Liver (tissue), 9 donors: ENCODE measurements around the gene MEN1. TPM values are rescaled to one million over a fixed set of nuclear protein-coding genes. Genes with fewer than 3 reads are reported as not detected.

Experiments used
- DNase-seq: peaks from one replicate; pipeline ENCODE4 v3.0.0-alpha.2; 2017; ENCODE audit warnings: low spot score
- H3K27ac ChIP-seq, 2 donors: one replicate each; pipeline ENCODE4 v1.7.0; 2013; ENCODE audit warnings: inconsistent platforms in 2 of 2, low read length in 2 of 2, control low read depth in 1 of 2, low read depth in 1 of 2, mild to moderate bottlenecking in 1 of 2
- H3K27me3 ChIP-seq, 4 donors: one replicate each; pipeline versions ENCODE4 v1.6.1 to v1.7.0; 2013; ENCODE audit warnings: low read length in 3 of 4, inconsistent platforms in 1 of 4, mild to moderate bottlenecking in 1 of 4, moderate library complexity in 1 of 4; ENCODE audit not compliant: control insufficient read depth in 4 of 4, insufficient read depth in 4 of 4
- H3K36me3 ChIP-seq, 4 donors: one replicate each; pipeline versions ENCODE4 v1.6.1 to v1.7.0; 2013; ENCODE audit warnings: low read length in 3 of 4, mild to moderate bottlenecking in 3 of 4, low read depth in 1 of 4, moderate library complexity in 1 of 4; ENCODE audit not compliant: control insufficient read depth in 4 of 4, insufficient read depth in 3 of 4
- H3K4me1 ChIP-seq, 4 donors: one replicate each; pipeline versions ENCODE4 v1.6.1 to v1.7.0; 2013; ENCODE audit warnings: low read length in 3 of 4, mild to moderate bottlenecking in 3 of 4, moderate library complexity in 1 of 4; ENCODE audit not compliant: control insufficient read depth in 4 of 4, insufficient read depth in 4 of 4
- H3K4me3 ChIP-seq, 3 donors: one replicate each; pipeline versions ENCODE4 v1.6.1 to v1.7.0; 2013; ENCODE audit warnings: low read length in 3 of 3, control low read depth in 1 of 3, low read depth in 1 of 3, mild to moderate bottlenecking in 1 of 3
- H3K9ac ChIP-seq, 2 donors: one replicate each; pipeline ENCODE4 v1.7.0; 2013; ENCODE audit warnings: low read length in 2 of 2, mild to moderate bottlenecking in 2 of 2, moderate library complexity in 2 of 2, control low read depth in 1 of 2, low read depth in 1 of 2
- H3K9me3 ChIP-seq, 4 donors: one replicate each; pipeline versions ENCODE4 v1.6.1 to v1.7.0; 2013; ENCODE audit warnings: low read length in 3 of 4; ENCODE audit not compliant: control insufficient read depth in 4 of 4
- EGR1 ChIP-seq, 2 donors: IDR thresholded peaks; 2 replicates each; pipeline ENCODE4 v1.6.1; 2016 to 2018; ENCODE audit warnings: antibody characterized with exemption in 2 of 2, low read depth in 2 of 2
- FOXA1 ChIP-seq: IDR thresholded peaks from 2 replicates; pipeline ENCODE4 v1.6.1; 2016; ENCODE audit warnings: antibody characterized with exemption
- FOXA2 ChIP-seq: IDR thresholded peaks from 2 replicates; pipeline ENCODE4 v1.6.1; 2016; ENCODE audit warnings: antibody characterized with exemption
- GABPA ChIP-seq, 2 donors: IDR thresholded peaks in 1 of 2; conservative IDR thresholded peaks in 1 of 2; 2 replicates each; pipeline ENCODE4 v1.6.1; 2016; ENCODE audit warnings: antibody characterized with exemption in 2 of 2, mild to moderate bottlenecking in 1 of 2, moderate library complexity in 1 of 2
- HNF4A ChIP-seq, 2 donors: conservative IDR thresholded peaks; 2 replicates each; pipeline ENCODE4 v1.6.1; 2016; ENCODE audit warnings: antibody characterized with exemption in 2 of 2, mild to moderate bottlenecking in 2 of 2
- HNF4G ChIP-seq: IDR thresholded peaks from 2 replicates; pipeline ENCODE4 v1.6.1; 2016; ENCODE audit warnings: antibody characterized with exemption
- JUND ChIP-seq, 2 donors: IDR thresholded peaks; 2 replicates each; pipeline ENCODE4 v1.6.1; 2016; ENCODE audit warnings: antibody characterized with exemption in 2 of 2
- NR2F2 ChIP-seq: IDR thresholded peaks from 2 replicates; pipeline ENCODE4 v1.6.1; 2016; ENCODE audit warnings: antibody characterized with exemption
- RAD21 ChIP-seq, 2 donors: IDR thresholded peaks; 2 replicates each; pipeline ENCODE4 v1.6.1; 2016; ENCODE audit warnings: antibody characterized with exemption in 2 of 2, mild to moderate bottlenecking in 2 of 2
- RXRA ChIP-seq, 2 donors: IDR thresholded peaks; 2 replicates each; pipeline ENCODE4 v1.6.1; 2017 to 2018; ENCODE audit warnings: antibody characterized with exemption in 2 of 2, mild to moderate bottlenecking in 1 of 2
- SP1 ChIP-seq: IDR thresholded peaks from 2 replicates; pipeline ENCODE4 v1.6.1; 2018; ENCODE audit warnings: antibody characterized with exemption, mild to moderate bottlenecking
- TAF1 ChIP-seq: conservative IDR thresholded peaks from 2 replicates; pipeline ENCODE4 v1.6.1; 2016; ENCODE audit warnings: antibody characterized with exemption, mild to moderate bottlenecking
- YY1 ChIP-seq: IDR thresholded peaks from 2 replicates; pipeline ENCODE4 v1.6.1; 2016; ENCODE audit warnings: antibody characterized with exemption, mild to moderate bottlenecking
- WGBS: extraction: QIAGEN DNeasy Blood & Tissue Kit; methylation state at CpG from one replicate; pipeline ENCODE4 v1.1.7; 2013; 5-methylcytosine and 5-hydroxymethylcytosine counted together
- polyA plus RNA-seq, 2 donors: library from polyadenylated mRNA; stranded (reverse) in 1 of 2; unstranded in 1 of 2; fragments of 200-250 nt in 1 of 2; fragments of >200 nt in 1 of 2; fragmentation: Nextera tagmentation in 1 of 2; extraction: Ambion mirVana in 1 of 2; gene quantifications; one replicate each; pipeline versions ENCODE4 v1.2.1 to v1.2.3, GENCODE V29; 2013 to 2015
- total RNA-seq, 2 donors: library from RNA; depleted of rRNA; stranded (reverse); fragments of >200 nt; gene quantifications; one replicate each; pipeline ENCODE4 v1.2.3, GENCODE V29; 2014
- TF ChIP-seq, protein P1 (sequence below): IDR thresholded peaks from 2 replicates; pipeline ENCODE4 v1.6.1; 2016; ENCODE audit warnings: antibody characterized with exemption
- TF ChIP-seq, protein P2 (sequence below): IDR thresholded peaks from 2 replicates; pipeline ENCODE4 v1.6.1; 2016; ENCODE audit warnings: antibody characterized with exemption
- TF ChIP-seq, protein P3 (sequence below): IDR thresholded peaks from 2 replicates; pipeline ENCODE4 v1.6.1; 2016; ENCODE audit warnings: antibody characterized with exemption, mild to moderate bottlenecking
- TF ChIP-seq, protein P4 (sequence below): IDR thresholded peaks from 2 replicates; pipeline ENCODE4 v1.6.1; 2016; ENCODE audit warnings: antibody characterized with exemption
- donor health status: healthy.
- donor health status: healthy.
- donor health status: healthy.
- donor health status: healthy.
- donor health status: healthy.

The MEN1 gene
- total and polyA plus RNA-seq, 4 donors: 9.0 to 15.1 (median 13.4) TPM

DNA sequence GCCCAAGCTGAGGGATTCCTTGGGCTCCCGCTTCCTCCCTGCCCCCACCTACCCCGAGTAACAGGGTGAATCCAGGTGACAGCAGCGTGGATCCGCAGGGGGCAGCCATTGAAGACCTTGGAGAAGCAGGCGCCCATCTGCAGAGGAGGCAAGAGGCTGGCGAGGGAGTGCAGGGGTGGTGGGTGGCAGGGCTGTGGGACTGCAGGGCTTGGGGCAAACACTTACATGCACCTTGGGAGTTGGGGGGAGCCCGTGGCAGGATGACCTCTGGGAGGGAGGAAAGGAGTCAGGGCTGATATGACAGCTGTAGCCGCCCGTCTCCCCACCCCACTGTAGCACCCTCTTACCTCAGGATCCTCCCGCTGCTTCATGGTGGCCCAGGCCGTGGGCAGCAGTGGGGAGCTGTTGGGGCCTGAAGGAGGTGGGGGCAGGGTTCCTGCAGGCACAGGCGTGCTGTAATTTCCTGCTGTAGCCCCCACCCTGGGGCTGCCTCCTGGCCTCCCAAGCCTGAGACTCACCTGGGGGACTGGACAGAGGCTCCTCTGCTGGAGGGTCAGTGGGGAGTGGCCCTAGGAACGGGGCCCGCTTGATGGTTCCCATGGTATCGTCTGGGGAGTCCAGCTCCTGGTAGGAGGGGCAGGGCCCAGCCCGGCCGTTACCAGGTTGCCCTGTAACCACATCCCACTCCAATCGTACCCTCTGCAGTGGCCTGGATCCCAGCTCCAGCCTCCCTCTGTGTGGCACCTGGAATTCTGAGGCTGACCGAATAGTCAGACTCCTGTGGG is 13.4 kb downstream of the MEN1 start:
- no peak for DNase-seq
- Histone ChIP-seq H3K27ac (no peak overlapping the region), H3K4me1 (peaks cover 0 to under 1% (median 0%) of the 10 kb centered on the region in 4 donors), H3K4me3 (no peak overlapping the region), H3K27me3 (no peaks in the 10 kb centered on the region), H3K9ac (no peak overlapping the region), H3K36me3 (peaks cover 0 to 6% (median under 1%) of the 10 kb centered on the region in 4 donors), H3K9me3 (no peaks in the 10 kb centered on the region)
- TF ChIP-seq EGR1 (IDR thresholded peaks at IDR 0.05; ENCODE audit: low read depth in 2 of 2): no peak
- TF ChIP-seq, protein P1, sequence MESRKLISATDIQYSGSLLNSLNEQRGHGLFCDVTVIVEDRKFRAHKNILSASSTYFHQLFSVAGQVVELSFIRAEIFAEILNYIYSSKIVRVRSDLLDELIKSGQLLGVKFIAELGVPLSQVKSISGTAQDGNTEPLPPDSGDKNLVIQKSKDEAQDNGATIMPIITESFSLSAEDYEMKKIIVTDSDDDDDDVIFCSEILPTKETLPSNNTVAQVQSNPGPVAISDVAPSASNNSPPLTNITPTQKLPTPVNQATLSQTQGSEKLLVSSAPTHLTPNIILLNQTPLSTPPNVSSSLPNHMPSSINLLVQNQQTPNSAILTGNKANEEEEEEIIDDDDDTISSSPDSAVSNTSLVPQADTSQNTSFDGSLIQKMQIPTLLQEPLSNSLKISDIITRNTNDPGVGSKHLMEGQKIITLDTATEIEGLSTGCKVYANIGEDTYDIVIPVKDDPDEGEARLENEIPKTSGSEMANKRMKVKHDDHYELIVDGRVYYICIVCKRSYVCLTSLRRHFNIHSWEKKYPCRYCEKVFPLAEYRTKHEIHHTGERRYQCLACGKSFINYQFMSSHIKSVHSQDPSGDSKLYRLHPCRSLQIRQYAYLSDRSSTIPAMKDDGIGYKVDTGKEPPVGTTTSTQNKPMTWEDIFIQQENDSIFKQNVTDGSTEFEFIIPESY: no peak
- WGBS: 92% methylated on average over 19 of the region's 19 CpGs

DNA sequence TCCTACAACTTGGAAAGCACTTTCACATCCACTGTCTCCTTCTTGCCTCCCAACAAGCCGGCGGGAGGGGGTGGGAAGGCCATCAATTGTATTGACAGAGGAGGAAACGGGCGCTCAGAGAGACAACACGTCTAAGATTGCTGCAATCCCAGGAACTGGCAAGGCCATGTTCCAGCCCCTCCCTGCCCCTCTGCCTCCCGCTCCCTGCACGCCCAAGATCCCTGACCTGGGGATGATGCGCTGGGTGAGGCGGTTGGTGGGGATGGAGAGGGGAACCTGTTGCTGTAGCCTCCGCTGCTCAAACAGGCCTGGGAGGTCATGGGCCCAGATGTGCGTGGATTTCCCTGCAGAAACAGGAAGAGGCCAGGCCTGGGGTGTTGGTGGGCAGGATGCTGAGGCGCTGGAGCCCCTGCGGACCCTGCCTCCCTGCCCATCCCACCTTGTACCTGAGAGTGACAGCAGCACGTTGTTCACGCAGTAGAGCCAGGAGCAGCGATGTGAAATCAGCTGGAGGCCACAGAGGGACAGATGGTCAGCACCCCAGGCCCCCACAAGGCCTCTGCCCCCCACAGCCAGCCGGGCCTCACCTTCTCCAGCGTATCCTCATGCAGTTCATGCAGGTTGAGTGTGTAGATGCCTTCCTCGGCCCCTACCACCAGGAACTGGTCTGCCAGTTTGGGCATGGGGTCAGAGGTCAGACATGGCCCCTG is 14.1 kb downstream of the MEN1 start:
- H3K9me3 ChIP-seq: no peaks in the 10 kb centered on the region
- no peaks in the 10 kb centered on the region for H3K27me3 ChIP-seq
- peaks cover 0 to 6% (median under 1%) of the 10 kb centered on the region in 4 donors for H3K36me3 ChIP-seq
- no peak for TF ChIP-seq TAF1
- TF ChIP-seq NR2F2: no peak
- TF ChIP-seq, protein P2, sequence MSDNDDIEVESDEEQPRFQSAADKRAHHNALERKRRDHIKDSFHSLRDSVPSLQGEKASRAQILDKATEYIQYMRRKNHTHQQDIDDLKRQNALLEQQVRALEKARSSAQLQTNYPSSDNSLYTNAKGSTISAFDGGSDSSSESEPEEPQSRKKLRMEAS: no peak
- TF ChIP-seq RAD21 (IDR thresholded peaks at IDR 0.05): no peak
- TF ChIP-seq, protein P3, sequence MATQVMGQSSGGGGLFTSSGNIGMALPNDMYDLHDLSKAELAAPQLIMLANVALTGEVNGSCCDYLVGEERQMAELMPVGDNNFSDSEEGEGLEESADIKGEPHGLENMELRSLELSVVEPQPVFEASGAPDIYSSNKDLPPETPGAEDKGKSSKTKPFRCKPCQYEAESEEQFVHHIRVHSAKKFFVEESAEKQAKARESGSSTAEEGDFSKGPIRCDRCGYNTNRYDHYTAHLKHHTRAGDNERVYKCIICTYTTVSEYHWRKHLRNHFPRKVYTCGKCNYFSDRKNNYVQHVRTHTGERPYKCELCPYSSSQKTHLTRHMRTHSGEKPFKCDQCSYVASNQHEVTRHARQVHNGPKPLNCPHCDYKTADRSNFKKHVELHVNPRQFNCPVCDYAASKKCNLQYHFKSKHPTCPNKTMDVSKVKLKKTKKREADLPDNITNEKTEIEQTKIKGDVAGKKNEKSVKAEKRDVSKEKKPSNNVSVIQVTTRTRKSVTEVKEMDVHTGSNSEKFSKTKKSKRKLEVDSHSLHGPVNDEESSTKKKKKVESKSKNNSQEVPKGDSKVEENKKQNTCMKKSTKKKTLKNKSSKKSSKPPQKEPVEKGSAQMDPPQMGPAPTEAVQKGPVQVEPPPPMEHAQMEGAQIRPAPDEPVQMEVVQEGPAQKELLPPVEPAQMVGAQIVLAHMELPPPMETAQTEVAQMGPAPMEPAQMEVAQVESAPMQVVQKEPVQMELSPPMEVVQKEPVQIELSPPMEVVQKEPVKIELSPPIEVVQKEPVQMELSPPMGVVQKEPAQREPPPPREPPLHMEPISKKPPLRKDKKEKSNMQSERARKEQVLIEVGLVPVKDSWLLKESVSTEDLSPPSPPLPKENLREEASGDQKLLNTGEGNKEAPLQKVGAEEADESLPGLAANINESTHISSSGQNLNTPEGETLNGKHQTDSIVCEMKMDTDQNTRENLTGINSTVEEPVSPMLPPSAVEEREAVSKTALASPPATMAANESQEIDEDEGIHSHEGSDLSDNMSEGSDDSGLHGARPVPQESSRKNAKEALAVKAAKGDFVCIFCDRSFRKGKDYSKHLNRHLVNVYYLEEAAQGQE: no peak
- TF ChIP-seq JUND (IDR thresholded peaks at IDR 0.05): no peak
- TF ChIP-seq SP1: no peak
- no peak for TF ChIP-seq HNF4G
- TF ChIP-seq EGR1 (IDR thresholded peaks at IDR 0.05; ENCODE audit: low read depth in 2 of 2): no peak
- H3K4me1 ChIP-seq: no peaks in the 10 kb centered on the region
- WGBS: 84% methylated on average over 19 of the region's 19 CpGs
- H3K4me3 ChIP-seq: no peak overlapping the region
- no peak overlapping the region for H3K27ac ChIP-seq
- DNase-seq: no peak
- H3K9ac ChIP-seq: no peak overlapping the region

DNA sequence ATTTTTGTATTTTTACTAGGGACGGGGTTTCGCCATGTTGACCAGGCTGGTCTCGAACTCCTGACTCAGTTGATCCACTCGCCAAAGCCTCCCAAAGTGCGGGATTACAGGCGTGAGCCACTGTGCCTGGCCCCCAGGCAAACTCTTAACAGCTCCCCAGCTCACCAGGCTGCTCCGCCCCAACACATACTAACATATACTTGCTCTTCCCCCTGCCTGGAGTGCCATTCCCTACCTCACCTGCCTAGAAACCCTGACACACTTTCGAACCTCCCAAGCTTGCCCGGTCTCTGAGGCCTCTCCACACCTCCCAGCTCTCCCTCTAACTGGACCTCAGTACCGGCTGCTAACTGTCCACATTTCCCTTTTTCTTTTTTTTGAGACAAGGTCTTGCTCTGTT is 15.8 kb downstream of the MEN1 start:
- no peak for DNase-seq
- Histone ChIP-seq H3K27ac (no peak overlapping the region), H3K27me3 (no peaks in the 10 kb centered on the region), H3K36me3 (peaks cover 0 to 9% (median 2%) of the 10 kb centered on the region in 4 donors), H3K4me1 (no peaks in the 10 kb centered on the region), H3K9me3 (no peaks in the 10 kb centered on the region), H3K9ac (no peak overlapping the region), H3K4me3 (no peak overlapping the region)
- 96% methylated on average over 10 of the region's 10 CpGs for WGBS
- TF ChIP-seq HNF4A (conservative IDR thresholded peaks at IDR 0.05) (no peak), FOXA1 (no peak), EGR1 (IDR thresholded peaks at IDR 0.05; ENCODE audit: low read depth in 2 of 2) (no peak), JUND (IDR thresholded peaks at IDR 0.05) (no peak), FOXA2 (no peak), YY1 (no peak), NR2F2 (no peak), RXRA (IDR thresholded peaks at IDR 0.05) (no peak), RAD21 (IDR thresholded peaks at IDR 0.05) (no peak), GABPA (IDR thresholded peaks at IDR 0.05 in 1 of 2, conservative IDR thresholded peaks at IDR 0.05 in 1 of 2) (no peak), HNF4G (no peak)
- TF ChIP-seq, protein P1: no peak
- TF ChIP-seq, protein P4, sequence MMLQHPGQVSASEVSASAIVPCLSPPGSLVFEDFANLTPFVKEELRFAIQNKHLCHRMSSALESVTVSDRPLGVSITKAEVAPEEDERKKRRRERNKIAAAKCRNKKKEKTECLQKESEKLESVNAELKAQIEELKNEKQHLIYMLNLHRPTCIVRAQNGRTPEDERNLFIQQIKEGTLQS: no peak
- TF ChIP-seq, protein P2: no peak
